Measurements from ENCODE around the gene NFIA.
A peak's percentile ranks its signal among the peaks of the same experiment; 100 is the strongest.

NFIA gene

GRCh38 chr1:61447106-61447967, 365.0 kb downstream of the NFIA start:
- peaks cover 98% of the 10 kb centered on the region for H3K4me1 Mint-ChIP-seq

GRCh38 chr1:61447968-61448430, 365.6 kb downstream of the NFIA start:
- Mint-ChIP-seq H3K36me3 (ENCODE audit: low read depth) (peaks cover 4% of the 10 kb centered on the region), H3K4me1 (peaks cover 98% of the 10 kb centered on the region), H3K4me3 (peak overlapping the region in 1 of 3 experiments; percentile 12), H3K27ac (peak overlapping the region; percentile 95 to 98 (median 96)), H3K27me3 (ENCODE audit: low read depth) (no peaks in the 10 kb centered on the region), H3K9me3 (no peaks in the 10 kb centered on the region)
- TF ChIP-seq CTCF (IDR thresholded peaks at IDR 0.05; ENCODE audit: unreplicated experiment in 3 of 3): no peak

More at GRCh38 chr1:61447106-61447967, 365.0 kb downstream of the NFIA start:
- H3K27ac Mint-ChIP-seq: peak overlapping the region; percentile 95 to 98 (median 96)
- H3K9me3 Mint-ChIP-seq: no peaks in the 10 kb centered on the region
- no peaks in the 10 kb centered on the region for H3K27me3 Mint-ChIP-seq (ENCODE audit: low read depth)
- TF ChIP-seq CTCF (IDR thresholded peaks at IDR 0.05; ENCODE audit: unreplicated experiment in 3 of 3): no peak
- peak overlapping the region; percentile 12 to 38 (median 17) for H3K4me3 Mint-ChIP-seq
- peaks cover 4% of the 10 kb centered on the region for H3K36me3 Mint-ChIP-seq (ENCODE audit: low read depth)

- no peaks in the 10 kb centered on the region for H3K9me3 Mint-ChIP-seq
- TF ChIP-seq CTCF (IDR thresholded peaks at IDR 0.05; ENCODE audit: unreplicated experiment in 3 of 3): no peak
- peak overlapping the region in 1 of 3 experiments; percentile 2 for H3K4me3 Mint-ChIP-seq
- H3K36me3 Mint-ChIP-seq (ENCODE audit: low read depth): no peaks in the 10 kb centered on the region
- H3K4me1 Mint-ChIP-seq: peaks cover 98% of the 10 kb centered on the region
- H3K27ac Mint-ChIP-seq: peak overlapping the region; percentile 95 to 98 (median 96)
- no peaks in the 10 kb centered on the region for H3K27me3 Mint-ChIP-seq (ENCODE audit: low read depth)
These were observed 366.6 kb downstream of the NFIA start for GRCh38 chr1:61448914-61449313.

GRCh38 chr1:61449410-61449809, 367.0 kb downstream of the NFIA start:
- peak overlapping the region; percentile 95 to 98 (median 96) for H3K27ac Mint-ChIP-seq
- peaks cover 97% of the 10 kb centered on the region for H3K4me1 Mint-ChIP-seq
- H3K9me3 Mint-ChIP-seq: no peaks in the 10 kb centered on the region
- no peak for TF ChIP-seq CTCF (IDR thresholded peaks at IDR 0.05; ENCODE audit: unreplicated experiment in 3 of 3)
- no peak overlapping the region for H3K4me3 Mint-ChIP-seq
- no peaks in the 10 kb centered on the region for H3K27me3 Mint-ChIP-seq (ENCODE audit: low read depth)
- no peaks in the 10 kb centered on the region for H3K36me3 Mint-ChIP-seq (ENCODE audit: low read depth)

- Mint-ChIP-seq H3K27ac (peak overlapping the region; percentile 95 to 98 (median 96)), H3K9me3 (no peaks in the 10 kb centered on the region), H3K4me1 (peaks cover 97% of the 10 kb centered on the region), H3K36me3 (ENCODE audit: low read depth) (peaks cover 8% of the 10 kb centered on the region), H3K4me3 (peak overlapping the region; percentile 9 to 51 (median 44)), H3K27me3 (ENCODE audit: low read depth) (no peaks in the 10 kb centered on the region)
- TF ChIP-seq CTCF (IDR thresholded peaks at IDR 0.05; ENCODE audit: unreplicated experiment in 3 of 3): no peak
These were observed 368.1 kb downstream of the NFIA start for GRCh38 chr1:61450454-61450853.

Data from nephron (organoid).